Stimulated activated CD8-positive, alpha-beta memory T cell treated with anti-CD3 and anti-CD28 coated beads, Interleukin-4, amount 100 ng/mL, for 4 hours (primary cell): ENCODE data around the gene SF3B3.
"Not testable (repeated sequence)": the region's sequence is repeated elsewhere in the genome, so short reads cannot be mapped to it uniquely, and the experiment has no call there.

ENCODE experiments used
- DNase-seq, 2 donors: peaks; one replicate each; pipeline ENCODE4 v3.0.0-alpha.2; 2020; ENCODE audit warnings: low read depth in 2 of 2, low spot score in 1 of 2

SF3B3 gene

GRCh38 chr16:70614208-70614951, 90.8 kb downstream of the SF3B3 start:
- no peak for DNase-seq

DNA sequence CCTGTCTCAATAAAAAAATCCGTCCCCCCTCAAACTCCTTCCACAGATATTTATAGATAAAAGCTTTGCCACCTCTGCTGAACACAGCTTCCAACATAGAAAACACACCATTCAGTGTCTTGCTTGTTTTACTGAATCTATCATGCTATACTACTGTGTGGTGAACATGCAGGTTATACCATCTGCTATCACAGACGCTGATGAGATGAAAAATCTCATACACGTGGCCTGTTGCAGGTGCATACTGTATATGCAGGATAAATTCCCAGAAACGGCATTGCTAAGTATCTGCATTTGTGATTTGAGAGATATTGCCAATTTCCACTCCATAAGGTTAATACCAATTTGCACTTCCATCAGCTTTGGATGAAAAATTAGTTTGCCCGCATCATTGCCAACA, 92.3 kb downstream of the SF3B3 start:
- no peak for DNase-seq

DNA sequence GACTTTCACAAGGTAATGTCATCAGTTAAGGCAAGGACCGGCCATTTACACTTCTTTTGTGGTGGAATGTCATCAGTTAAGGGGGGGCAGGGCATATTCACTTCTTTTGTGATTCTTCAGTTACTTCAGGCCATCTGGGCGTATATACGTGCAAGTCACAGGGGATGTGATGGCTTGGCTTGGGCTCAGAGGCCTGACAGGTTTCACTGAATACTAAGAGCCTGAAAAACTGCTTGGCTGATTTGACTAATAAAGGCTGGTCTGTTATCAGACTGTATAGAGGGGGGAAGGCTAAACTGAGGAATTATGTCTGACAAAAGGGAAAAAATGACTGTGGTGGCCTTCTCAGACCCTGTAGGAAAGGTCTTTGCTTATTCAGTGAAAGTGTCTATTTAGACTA, 98.2 kb downstream of the SF3B3 start:
- not testable (repeated sequence) for DNase-seq
